Caco-2 (cell line): ENCODE measurements around the gene PSMC1. TPM values are rescaled to one million over a fixed set of nuclear protein-coding genes. Genes with fewer than 3 reads are reported as not detected.

Experiments
- BruUV-seq: library from RNA; stranded (reverse); fragments of 400-500 nt; replicated peaks from 2 replicates; lab custom pipeline; 2021; lab: Mats Ljungman, UMichigan
- CTCF ChIA-PET: fragments of 300-600 bp; sonication (Branson Sonifier 250); formaldehyde crosslinking; loops from one replicate; lab custom pipeline; 2022; ENCODE audit warnings: antibody characterized with exemption; lab: Charles Lee
- POLR2A ChIA-PET: fragments of 300-600 bp; sonication (Branson Sonifier 250); formaldehyde crosslinking; loops from one replicate; lab custom pipeline; 2022; ENCODE audit warnings: antibody characterized with exemption; lab: Charles Lee
- DNase-seq, 2 experiments: peaks; one replicate each; pipeline versions ENCODE4 v3.0.0 to v3.0.0-alpha.2; 2020 to 2022
- H3K27me3 ChIP-seq: replicated peaks from 2 replicates; pipeline ENCODE4 v1.6.0; 2011; ENCODE audit warnings: low read length; ENCODE audit not compliant: control insufficient read depth, insufficient read depth
- H3K36me3 ChIP-seq: 2 replicates; pipeline ENCODE4 v1.5.1; 2011; ENCODE audit warnings: low read length; ENCODE audit not compliant: control insufficient read depth, insufficient read depth
- H3K4me1 ChIP-seq: fragments of 250-450 bp; sonication (Bioruptor Pico); 2 replicates; pipeline ENCODE4 v1.5.1; 2020; ENCODE audit warnings: mild to moderate bottlenecking
- H3K4me3 ChIP-seq: 2 replicates; pipeline ENCODE4 v1.5.1; 2011; ENCODE audit warnings: low read depth, mild to moderate bottlenecking, control low read depth, low read length
- H3K9me3 ChIP-seq: fragments of 250-450 bp; sonication (Bioruptor Pico); 2 replicates; pipeline ENCODE4 v1.5.1; 2020; ENCODE audit warnings: mild to moderate bottlenecking, moderate library complexity
- H3K27ac Mint-ChIP-seq: one replicate; pipeline ENCODE4 v1.8.0; 2022; ENCODE audit warnings: mixed read lengths; ENCODE audit not compliant: unreplicated experiment
- H3K27me3 Mint-ChIP-seq: one replicate; pipeline ENCODE4 v1.8.0; 2022; ENCODE audit warnings: mixed read lengths; ENCODE audit not compliant: insufficient read depth, unreplicated experiment
- H3K36me3 Mint-ChIP-seq: one replicate; pipeline ENCODE4 v1.8.0; 2022; ENCODE audit warnings: mild to moderate bottlenecking, mixed read lengths; ENCODE audit not compliant: insufficient read depth, unreplicated experiment
- H3K4me1 Mint-ChIP-seq: one replicate; pipeline ENCODE4 v1.8.0; 2022; ENCODE audit warnings: low read depth, mixed read lengths; ENCODE audit not compliant: unreplicated experiment
- H3K4me3 Mint-ChIP-seq: one replicate; pipeline ENCODE4 v1.8.0; 2022; ENCODE audit warnings: mild to moderate bottlenecking, moderate library complexity, mixed read lengths; ENCODE audit not compliant: unreplicated experiment
- H3K9me3 Mint-ChIP-seq: one replicate; pipeline ENCODE4 v1.8.0; 2022; ENCODE audit warnings: mixed read lengths; ENCODE audit not compliant: unreplicated experiment
- intact Hi-C: fragments of 100-400 bp; cut with micrococcal nuclease; formaldehyde crosslinking; loops from one replicate; pipeline ENCODE4 v1.10.0; 2022; ENCODE audit not compliant: unreplicated experiment
- total RNA-seq: library from RNA; stranded (reverse); gene quantifications from 2 replicates; pipeline ENCODE4 v1.2.3, GENCODE V29; 2022
- TF ChIP-seq, protein P1 (sequence below), 2 experiments: fragments of 200-600 bp in 1 of 2; IDR thresholded peaks; 1 replicate in 1 of 2; 2 replicates in 1 of 2; pipeline versions ENCODE4 v1.5.1 to v1.8.0; 2011 to 2022; ENCODE audit warnings: antibody characterized with exemption in 1 of 2, control low read depth in 1 of 2, inconsistent platforms in 1 of 2, low read depth in 1 of 2, low read length in 1 of 2, mild to moderate bottlenecking in 1 of 2, moderate library complexity in 1 of 2; ENCODE audit not compliant: insufficient read depth in 1 of 2, severe bottlenecking in 1 of 2, unreplicated experiment in 1 of 2

Gene PSMC1
- total RNA-seq, 1 experiment from 2014 or later, result 101 TPM

DNA sequence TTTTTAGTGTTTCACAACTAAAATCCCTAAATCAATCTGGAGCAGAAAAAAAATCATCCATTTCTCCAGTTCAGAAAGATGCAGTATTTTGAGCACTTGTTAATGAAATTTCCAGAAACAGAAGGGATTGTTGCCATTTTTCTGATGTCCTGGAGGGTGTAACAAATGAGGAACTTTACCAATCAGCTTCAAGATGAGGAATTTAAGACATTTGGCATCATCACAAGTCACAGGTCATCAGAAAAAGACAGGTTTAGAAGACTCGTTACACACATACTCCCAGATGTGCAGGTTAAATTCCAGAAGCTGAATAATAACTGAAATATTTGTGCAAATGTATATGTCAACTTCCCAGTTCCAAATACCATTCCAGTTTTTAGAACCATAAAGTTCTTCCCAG is 482 bp upstream of the PSMC1 start:
- Mint-ChIP-seq H3K4me1 (peaks cover 7% of the 10 kb centered on the region), H3K4me3 (peak overlapping the region; percentile 99), H3K36me3 (peaks cover 31% of the 10 kb centered on the region), H3K9me3 (no peaks in the 10 kb centered on the region), H3K27me3 (peaks cover 4% of the 10 kb centered on the region), H3K27ac (peak overlapping the region; percentile 97)
- TF ChIP-seq, protein P1, sequence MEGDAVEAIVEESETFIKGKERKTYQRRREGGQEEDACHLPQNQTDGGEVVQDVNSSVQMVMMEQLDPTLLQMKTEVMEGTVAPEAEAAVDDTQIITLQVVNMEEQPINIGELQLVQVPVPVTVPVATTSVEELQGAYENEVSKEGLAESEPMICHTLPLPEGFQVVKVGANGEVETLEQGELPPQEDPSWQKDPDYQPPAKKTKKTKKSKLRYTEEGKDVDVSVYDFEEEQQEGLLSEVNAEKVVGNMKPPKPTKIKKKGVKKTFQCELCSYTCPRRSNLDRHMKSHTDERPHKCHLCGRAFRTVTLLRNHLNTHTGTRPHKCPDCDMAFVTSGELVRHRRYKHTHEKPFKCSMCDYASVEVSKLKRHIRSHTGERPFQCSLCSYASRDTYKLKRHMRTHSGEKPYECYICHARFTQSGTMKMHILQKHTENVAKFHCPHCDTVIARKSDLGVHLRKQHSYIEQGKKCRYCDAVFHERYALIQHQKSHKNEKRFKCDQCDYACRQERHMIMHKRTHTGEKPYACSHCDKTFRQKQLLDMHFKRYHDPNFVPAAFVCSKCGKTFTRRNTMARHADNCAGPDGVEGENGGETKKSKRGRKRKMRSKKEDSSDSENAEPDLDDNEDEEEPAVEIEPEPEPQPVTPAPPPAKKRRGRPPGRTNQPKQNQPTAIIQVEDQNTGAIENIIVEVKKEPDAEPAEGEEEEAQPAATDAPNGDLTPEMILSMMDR (IDR thresholded peaks at IDR 0.05; ENCODE audit: insufficient read depth in 1 of 2, low read depth in 1 of 2, low read length in 1 of 2, severe bottlenecking in 1 of 2, unreplicated experiment in 1 of 2), result no peak
- intact Hi-C loops, result no loop called here
- CTCF ChIA-PET, result interaction anchor here (0.6 to 1.0 kb wide), 2 partner anchors 9 to 300 kb away, joined by 3 read pairs; no protein-coding TSS in a partner anchor
- Histone ChIP-seq H3K4me3 (peak overlapping the region; percentile 91), H3K9me3 (no peaks in the 10 kb centered on the region), H3K36me3 (no peaks in the 10 kb centered on the region; the same call in 1 of the 2 replicates), H3K27me3 (no peaks in the 10 kb centered on the region), H3K4me1 (no peaks in the 10 kb centered on the region)
- DNase-seq, result no peak
- no TSS peak for BruUV-seq
- POLR2A ChIA-PET, result interaction anchor here (0.6 kb wide), 1 partner anchor 33 kb away, joined by 3 read pairs; no protein-coding TSS in a partner anchor

DNA sequence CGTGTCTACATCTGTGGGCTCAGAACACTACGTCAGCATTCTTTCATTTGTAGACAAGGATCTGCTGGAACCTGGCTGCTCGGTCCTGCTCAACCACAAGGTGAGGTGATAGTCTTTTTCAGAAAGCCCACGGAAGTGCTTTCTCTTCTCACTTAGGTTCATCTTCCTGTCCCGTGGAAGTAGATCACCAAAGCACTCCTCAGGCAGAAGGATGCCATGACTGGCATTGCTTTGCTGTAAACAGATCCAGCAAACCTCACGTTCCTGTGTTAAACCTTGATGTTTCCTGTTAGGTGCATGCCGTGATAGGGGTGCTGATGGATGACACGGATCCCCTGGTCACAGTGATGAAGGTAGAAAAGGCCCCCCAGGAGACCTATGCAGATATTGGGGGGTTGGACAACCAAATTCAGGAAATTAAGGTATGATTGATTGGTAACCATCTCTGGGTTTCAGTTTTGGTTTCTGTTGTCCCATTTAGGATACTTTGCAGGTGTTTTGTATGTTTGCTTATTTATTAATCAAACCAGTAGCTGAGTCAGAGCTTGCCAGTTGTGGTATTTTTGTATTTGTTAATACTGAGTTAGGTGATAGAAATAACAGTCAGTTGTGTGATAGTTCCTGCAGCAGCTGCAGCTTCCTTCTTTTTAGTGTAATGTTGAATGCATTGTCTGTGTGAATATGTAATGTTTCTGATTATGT is 7.5 kb downstream of the PSMC1 start:
- Mint-ChIP-seq H3K27ac (no peak overlapping the region), H3K36me3 (peaks cover 73% of the 10 kb centered on the region), H3K4me1 (no peaks in the 10 kb centered on the region), H3K27me3 (no peaks in the 10 kb centered on the region), H3K4me3 (no peak overlapping the region), H3K9me3 (no peaks in the 10 kb centered on the region)
- POLR2A ChIA-PET, result no interaction called here
- no peak overlapping the region for H3K4me3 ChIP-seq
- H3K27me3 ChIP-seq, result no peaks in the 10 kb centered on the region
- no peaks in the 10 kb centered on the region for H3K9me3 ChIP-seq
- TF ChIP-seq, protein P1 (IDR thresholded peaks at IDR 0.05; ENCODE audit: insufficient read depth in 1 of 2, low read depth in 1 of 2, low read length in 1 of 2, severe bottlenecking in 1 of 2, unreplicated experiment in 1 of 2), result no peak
- no peaks in the 10 kb centered on the region for H3K4me1 ChIP-seq
- CTCF ChIA-PET, result interaction anchor here (0.8 kb wide), 1 partner anchor 9 kb away, joined by 3 read pairs; no protein-coding TSS in a partner anchor
- DNase-seq, result no peak
- intact Hi-C loops, result no loop called here
- no peaks in the 10 kb centered on the region; the same call in none of the 2 replicates for H3K36me3 ChIP-seq
- BruUV-seq, result no TSS peak

DNA sequence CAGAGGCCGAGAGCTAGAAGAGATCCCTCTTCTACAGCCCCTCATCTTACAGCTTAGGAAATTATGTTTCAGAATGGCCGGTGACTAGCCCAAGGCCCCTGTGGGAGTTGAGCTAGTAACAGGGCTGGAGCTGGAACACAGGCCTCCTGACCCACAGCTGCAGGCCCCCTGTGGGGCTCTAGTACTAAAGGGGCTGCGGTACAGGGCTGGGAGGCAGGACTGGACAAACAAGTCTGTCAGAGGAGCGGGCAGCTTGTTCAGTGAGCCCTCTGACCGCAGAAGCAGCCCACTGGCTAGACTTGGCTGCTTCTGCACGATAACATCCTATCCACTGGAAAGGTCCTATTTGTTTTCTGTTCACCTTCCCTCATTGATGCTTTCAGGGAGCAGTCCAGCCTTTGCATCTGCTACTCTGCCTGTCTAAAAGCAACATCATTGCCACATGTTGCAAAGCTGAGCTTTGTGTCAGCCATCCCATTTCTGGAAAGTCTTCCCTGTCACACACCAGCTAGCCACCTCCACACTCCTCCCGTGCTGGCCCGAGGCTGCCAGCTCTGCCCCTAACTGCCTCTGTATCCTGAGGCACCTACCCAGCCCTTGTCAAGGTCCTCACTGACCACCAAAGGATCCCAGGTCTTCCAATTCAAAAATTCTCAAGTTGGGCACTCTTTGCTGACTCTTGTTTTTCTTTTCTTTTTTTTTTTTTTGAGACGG is 10.2 kb downstream of the PSMC1 start:
- no peak overlapping the region for H3K4me3 Mint-ChIP-seq
- TF ChIP-seq, protein P1 (IDR thresholded peaks at IDR 0.05; ENCODE audit: insufficient read depth in 1 of 2, low read depth in 1 of 2, low read length in 1 of 2, severe bottlenecking in 1 of 2, unreplicated experiment in 1 of 2), result no peak
- no peak for DNase-seq
- intact Hi-C loops, result no loop called here
- Histone ChIP-seq H3K4me1 (no peaks in the 10 kb centered on the region), H3K27me3 (no peaks in the 10 kb centered on the region), H3K9me3 (no peaks in the 10 kb centered on the region), H3K4me3 (no peak overlapping the region), H3K36me3 (no peaks in the 10 kb centered on the region; the same call in 1 of the 2 replicates)
- H3K27ac Mint-ChIP-seq, result no peak overlapping the region
- BruUV-seq, result no TSS peak
- no peaks in the 10 kb centered on the region for H3K4me1 Mint-ChIP-seq
- CTCF ChIA-PET, result no interaction called here
- no peaks in the 10 kb centered on the region for H3K27me3 Mint-ChIP-seq
- no peaks in the 10 kb centered on the region for H3K9me3 Mint-ChIP-seq
- POLR2A ChIA-PET, result no interaction called here
- H3K36me3 Mint-ChIP-seq, result peaks cover 79% of the 10 kb centered on the region
